Measurements from ENCODE around the gene KCNQ4.

Gene KCNQ4

GRCh38 chr1:40876436-40876761, 92.8 kb downstream of the KCNQ4 start:
- Histone ChIP-seq H3F3A (ENCODE audit: control insufficient read depth, insufficient read depth) (no peaks in the 10 kb centered on the region), H3K4me1 (ENCODE audit: control insufficient read depth, low read length) (no peaks in the 10 kb centered on the region), H3K4me3 (ENCODE audit: low read length) (no peak overlapping the region), H3K4me2 (ENCODE audit: low read length) (no peak overlapping the region), H3K79me2 (ENCODE audit: control insufficient read depth, low read length) (no peaks in the 10 kb centered on the region), H3K9me2 (replicated peaks; ENCODE audit: control insufficient read depth, low read length) (no peaks in the 10 kb centered on the region), H4K20me1 (ENCODE audit: control insufficient read depth, insufficient read depth, low read depth, low read length) (no peaks in the 10 kb centered on the region), H3K9me3 (ENCODE audit: control insufficient read depth, insufficient read depth, low read length) (no peaks in the 10 kb centered on the region), H3K36me3 (ENCODE audit: control insufficient read depth, low read length) (no peaks in the 10 kb centered on the region), H3K27me3 (ENCODE audit: control insufficient read depth, low read length) (peaks cover 10% of the 10 kb centered on the region; the same call in 1 of the 2 replicates), H3K27ac (ENCODE audit: low read depth, low read length) (no peak overlapping the region)
- TF ChIP-seq EZH2phosphoT487 (IDR thresholded peaks at IDR 0.05; ENCODE audit: borderline replicate concordance, low read length) (no peak), CTCF (IDR thresholded peaks at IDR 0.05; ENCODE audit: low read depth, low read length, poor library complexity, severe bottlenecking) (no peak)

GRCh38 chr1:40876891-40877290, 93.3 kb downstream of the KCNQ4 start:
- H4K20me1 ChIP-seq (ENCODE audit: control insufficient read depth, insufficient read depth, low read depth, low read length) = no peaks in the 10 kb centered on the region
- no peaks in the 10 kb centered on the region for H3K4me1 ChIP-seq (ENCODE audit: control insufficient read depth, low read length)
- no peaks in the 10 kb centered on the region for H3K36me3 ChIP-seq (ENCODE audit: control insufficient read depth, low read length)
- peaks cover 10% of the 10 kb centered on the region; the same call in 1 of the 2 replicates for H3K27me3 ChIP-seq (ENCODE audit: control insufficient read depth, low read length)
- H3K4me3 ChIP-seq (ENCODE audit: low read length) = no peak overlapping the region
- H3K4me2 ChIP-seq (ENCODE audit: low read length) = no peak overlapping the region
- no peak overlapping the region for H3K27ac ChIP-seq (ENCODE audit: low read depth, low read length)
- no peaks in the 10 kb centered on the region for H3F3A ChIP-seq (ENCODE audit: control insufficient read depth, insufficient read depth)
- H3K9me2 ChIP-seq (replicated peaks; ENCODE audit: control insufficient read depth, low read length) = no peaks in the 10 kb centered on the region
- no peaks in the 10 kb centered on the region for H3K9me3 ChIP-seq (ENCODE audit: control insufficient read depth, insufficient read depth, low read length)
- no peaks in the 10 kb centered on the region for H3K79me2 ChIP-seq (ENCODE audit: control insufficient read depth, low read length)
- TF ChIP-seq EZH2phosphoT487 (IDR thresholded peaks at IDR 0.05; ENCODE audit: borderline replicate concordance, low read length) = no peak
- TF ChIP-seq CTCF (IDR thresholded peaks at IDR 0.05; ENCODE audit: low read depth, low read length, poor library complexity, severe bottlenecking) = no peak

DNA sequence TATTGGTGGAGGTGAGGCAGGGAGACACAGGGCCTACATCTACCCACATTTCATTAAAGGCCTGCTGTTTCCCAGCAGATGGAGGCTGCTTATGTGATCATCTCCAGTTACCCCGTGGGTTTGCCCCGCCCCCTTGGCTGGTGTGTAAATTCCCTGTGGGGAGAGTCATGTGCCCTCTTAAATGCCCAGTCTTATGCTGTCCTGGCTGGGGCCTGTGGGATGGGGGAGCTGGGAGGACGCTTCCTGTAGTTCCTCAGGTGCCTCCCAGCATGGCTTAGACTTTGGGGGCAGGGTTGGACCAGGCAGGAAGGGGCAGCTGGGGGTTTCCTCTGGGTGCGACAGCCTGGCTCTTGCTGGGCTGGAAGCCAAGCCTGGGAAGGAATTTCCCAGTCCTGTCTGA, 94.1 kb downstream of the KCNQ4 start:
- H3K4me2 ChIP-seq (ENCODE audit: low read length) = no peak overlapping the region
- H3K9me3 ChIP-seq (ENCODE audit: control insufficient read depth, insufficient read depth, low read length) = no peaks in the 10 kb centered on the region
- no peak overlapping the region for H3K4me3 ChIP-seq (ENCODE audit: low read length)
- H3F3A ChIP-seq (ENCODE audit: control insufficient read depth, insufficient read depth) = no peaks in the 10 kb centered on the region
- no peaks in the 10 kb centered on the region for H3K36me3 ChIP-seq (ENCODE audit: control insufficient read depth, low read length)
- H3K4me1 ChIP-seq (ENCODE audit: control insufficient read depth, low read length) = no peaks in the 10 kb centered on the region
- H4K20me1 ChIP-seq (ENCODE audit: control insufficient read depth, insufficient read depth, low read depth, low read length) = no peaks in the 10 kb centered on the region
- no peak overlapping the region for H3K27ac ChIP-seq (ENCODE audit: low read depth, low read length)
- peaks cover 8% of the 10 kb centered on the region; the same call in 1 of the 2 replicates for H3K27me3 ChIP-seq (ENCODE audit: control insufficient read depth, low read length)
- H3K9me2 ChIP-seq (replicated peaks; ENCODE audit: control insufficient read depth, low read length) = no peaks in the 10 kb centered on the region
- TF ChIP-seq CTCF (IDR thresholded peaks at IDR 0.05; ENCODE audit: low read depth, low read length, poor library complexity, severe bottlenecking) (no peak), EZH2phosphoT487 (IDR thresholded peaks at IDR 0.05; ENCODE audit: borderline replicate concordance, low read length) (no peak)
- H3K79me2 ChIP-seq (ENCODE audit: control insufficient read depth, low read length) = no peaks in the 10 kb centered on the region

DNA sequence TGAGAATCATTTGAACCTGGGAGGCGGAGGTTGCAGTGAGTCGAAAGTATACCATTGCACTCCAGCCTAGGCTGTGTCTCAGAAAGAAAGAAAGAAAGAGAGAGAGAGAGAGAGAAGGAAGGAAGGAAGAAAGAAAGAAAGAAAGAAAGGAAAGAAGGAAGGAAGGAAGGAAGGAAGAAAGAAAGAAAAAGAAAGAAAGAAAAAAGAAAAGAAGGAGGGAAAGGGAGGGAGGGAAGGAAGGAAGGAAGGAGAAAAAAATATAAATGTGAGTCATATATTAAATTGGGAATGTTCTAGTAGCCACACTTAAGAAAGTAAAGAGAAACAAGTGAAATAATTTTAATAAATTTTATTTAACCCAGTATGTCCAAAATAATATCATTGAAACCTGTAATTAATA, 95.3 kb downstream of the KCNQ4 start:
- Histone ChIP-seq H3K27ac (ENCODE audit: low read depth, low read length) (no peak overlapping the region), H3K79me2 (ENCODE audit: control insufficient read depth, low read length) (no peaks in the 10 kb centered on the region), H3K9me3 (ENCODE audit: control insufficient read depth, insufficient read depth, low read length) (no peaks in the 10 kb centered on the region), H4K20me1 (ENCODE audit: control insufficient read depth, insufficient read depth, low read depth, low read length) (no peaks in the 10 kb centered on the region), H3K4me1 (ENCODE audit: control insufficient read depth, low read length) (no peaks in the 10 kb centered on the region), H3K4me2 (ENCODE audit: low read length) (no peak overlapping the region), H3K27me3 (ENCODE audit: control insufficient read depth, low read length) (peaks cover 4% of the 10 kb centered on the region; the same call in 1 of the 2 replicates), H3F3A (ENCODE audit: control insufficient read depth, insufficient read depth) (no peaks in the 10 kb centered on the region), H3K4me3 (ENCODE audit: low read length) (no peak overlapping the region), H3K36me3 (ENCODE audit: control insufficient read depth, low read length) (no peaks in the 10 kb centered on the region), H3K9me2 (replicated peaks; ENCODE audit: control insufficient read depth, low read length) (no peaks in the 10 kb centered on the region)
- no peak for TF ChIP-seq EZH2phosphoT487 (IDR thresholded peaks at IDR 0.05; ENCODE audit: borderline replicate concordance, low read length)

Measured in DOHH2 (cell line).